SK-N-SH (cell line): ENCODE results near the gene HMMR. TPM values are rescaled to one million over a fixed set of nuclear protein-coding genes. Genes with fewer than 3 reads are reported as not detected.

Experiments
- CTCF ChIA-PET: fragments of 300-600, 350-600 bp; formaldehyde crosslinking; extraction: SDS; loops from one replicate; lab custom pipeline; 2021; lab: Yijun Ruan, JAX
- POLR2A ChIA-PET: fragments of 350-600 bp; sonication (Branson Sonifier 250); formaldehyde crosslinking; extraction: SDS; loops from one replicate; lab custom pipeline; 2020; ENCODE audit warnings: antibody characterized with exemption, inconsistent platforms; lab: Yijun Ruan, JAX
- DNase-seq: peaks from one replicate; pipeline ENCODE4 v3.0.0; 2012
- H2AFZ ChIP-seq: fragments of 200-600 bp; sonication (generic); 2 replicates; pipeline ENCODE4 v1.8.1; 2016; ENCODE audit warnings: antibody characterized with exemption, mild to moderate bottlenecking, low read depth
- H3F3A ChIP-seq: fragments of 200-600 bp; sonication (generic); replicated peaks from 2 replicates; pipeline ENCODE3; 2016; ENCODE audit warnings: antibody characterized with exemption, mild to moderate bottlenecking; ENCODE audit not compliant: insufficient read depth
- H3K27ac ChIP-seq, 2 experiments: fragments of 200-500 bp in 1 of 2; fragments of 200-600 bp in 1 of 2; sonication (Bioruptor generic) in 1 of 2; sonication (generic), shearing (Covaris generic) in 1 of 2; 2 replicates each; pipeline versions ENCODE4 v1.5.1 to v1.6.1; 2014 to 2016; ENCODE audit warnings: low read depth in 2 of 2, inconsistent platforms in 1 of 2, low read length in 1 of 2, mild to moderate bottlenecking in 1 of 2, mixed read lengths in 1 of 2
- H3K27me3 ChIP-seq: fragments of 200-600 bp; sonication (generic), shearing (Covaris generic); 2 replicates; pipeline ENCODE4 v1.6.1; 2016; ENCODE audit warnings: mixed run types; ENCODE audit not compliant: insufficient read depth
- H3K36me3 ChIP-seq, 2 experiments: fragments of 200-500 bp in 1 of 2; fragments of 200-600 bp in 1 of 2; sonication (Bioruptor generic) in 1 of 2; sonication (generic) in 1 of 2; replicated peaks in 1 of 2; 2 replicates each; pipeline versions ENCODE3 to v1.5.1; 2014 to 2016; ENCODE audit warnings: low read length in 1 of 2, mild to moderate bottlenecking in 1 of 2; ENCODE audit not compliant: insufficient read depth in 2 of 2, control insufficient read depth in 1 of 2
- H3K4me1 ChIP-seq, 2 experiments: fragments of 200-500 bp in 1 of 2; fragments of 200-600 bp in 1 of 2; sonication (Bioruptor generic) in 1 of 2; sonication (generic), shearing (Covaris generic) in 1 of 2; 2 replicates each; pipeline versions ENCODE4 v1.5.1 to v1.6.1; 2014 to 2016; ENCODE audit warnings: low read depth in 1 of 2, low read length in 1 of 2, mixed run types in 1 of 2; ENCODE audit not compliant: insufficient read depth in 2 of 2, control insufficient read depth in 1 of 2
- H3K4me2 ChIP-seq: fragments of 200-600 bp; sonication (generic), shearing (Covaris generic); 2 replicates; pipeline ENCODE4 v1.6.1; 2017; ENCODE audit warnings: mixed run types
- H3K4me3 ChIP-seq, 2 experiments: fragments of 200-500 bp in 1 of 2; fragments of 200-600 bp in 1 of 2; sonication (Bioruptor generic) in 1 of 2; sonication (generic), shearing (Covaris generic) in 1 of 2; 2 replicates each; pipeline versions ENCODE4 v1.5.1 to v1.8.1; 2014 to 2016; ENCODE audit warnings: low read depth in 2 of 2, inconsistent platforms in 1 of 2, low read length in 1 of 2, mild to moderate bottlenecking in 1 of 2, mixed read lengths in 1 of 2, moderate library complexity in 1 of 2
- H3K79me2 ChIP-seq: fragments of 200-600 bp; sonication (generic); 2 replicates; pipeline ENCODE4 v1.8.1; 2017; ENCODE audit warnings: mild to moderate bottlenecking; ENCODE audit not compliant: insufficient read depth
- H3K9ac ChIP-seq: fragments of 200-600 bp; sonication (generic); 2 replicates; pipeline ENCODE4 v1.6.1; 2017; ENCODE audit warnings: mixed run types
- H3K9me2 ChIP-seq: fragments of 200-600 bp; sonication (generic); 2 replicates; pipeline ENCODE4 v1.6.1; 2017; ENCODE audit warnings: mixed run types
- H3K9me3 ChIP-seq: fragments of 200-600 bp; sonication (generic); 2 replicates; pipeline ENCODE4 v1.6.1; 2017; ENCODE audit warnings: mixed run types, mild to moderate bottlenecking, moderate library complexity
- H4K20me1 ChIP-seq: fragments of 200-600 bp; sonication (generic); 2 replicates; pipeline ENCODE4 v1.6.1; 2017; ENCODE audit warnings: mild to moderate bottlenecking, mixed run types; ENCODE audit not compliant: insufficient read depth
- CHD2 ChIP-seq: fragments of 150-350 bp; IDR thresholded peaks from 2 replicates; pipeline ENCODE4 v1.6.1; 2018; ENCODE audit warnings: low read length; ENCODE audit not compliant: partially characterized antibody
- ELF1 ChIP-seq: IDR thresholded peaks from 2 replicates; pipeline ENCODE4 v1.4.0; 2012
- EP300 ChIP-seq, 2 experiments: IDR thresholded peaks; 2 replicates each; pipeline versions ENCODE4 v1.4.0 to v1.6.1; 2012; ENCODE audit warnings: borderline replicate concordance in 1 of 2, low read depth in 1 of 2, low read length in 1 of 2
- GABPA ChIP-seq: IDR thresholded peaks from 2 replicates; pipeline ENCODE4 v1.4.0; 2012; ENCODE audit warnings: low read depth, mild to moderate bottlenecking
- JUND ChIP-seq: IDR thresholded peaks from 2 replicates; pipeline ENCODE4 v1.4.0; 2012
- MAX ChIP-seq: IDR thresholded peaks from 2 replicates; pipeline ENCODE4 v1.4.0; 2012; ENCODE audit warnings: low read depth
- MEF2A ChIP-seq: IDR thresholded peaks from 2 replicates; pipeline ENCODE4 v1.4.0; 2012; ENCODE audit warnings: low read depth, borderline replicate concordance
- MXI1 ChIP-seq: IDR thresholded peaks from 2 replicates; pipeline ENCODE4 v1.6.1; 2012; ENCODE audit warnings: mild to moderate bottlenecking, low read depth, low read length, improper control_type of control experiment
- NRF1 ChIP-seq: IDR thresholded peaks from 2 replicates; pipeline ENCODE4 v1.6.1; 2012; ENCODE audit warnings: low read depth, mild to moderate bottlenecking, low read length
- POLR2AphosphoS5 ChIP-seq: IDR thresholded peaks from 2 replicates; pipeline ENCODE4 v1.6.1; 2012; ENCODE audit warnings: low read depth, low read length
- RAD21 ChIP-seq: IDR thresholded peaks from 2 replicates; pipeline ENCODE4 v1.6.1; 2012; ENCODE audit warnings: mild to moderate bottlenecking, low read length
- RCOR1 ChIP-seq: fragments of 150-350 bp; IDR thresholded peaks from 2 replicates; pipeline ENCODE4 v1.6.1; 2017; ENCODE audit warnings: antibody characterized with exemption, low read length
- RFX5 ChIP-seq: IDR thresholded peaks from 2 replicates; pipeline ENCODE4 v1.6.1; 2012; ENCODE audit warnings: mild to moderate bottlenecking, improper control_type of control experiment, low read length
- RXRA ChIP-seq: IDR thresholded peaks from 2 replicates; pipeline ENCODE4 v1.4.0; 2012; ENCODE audit warnings: low read depth, mild to moderate bottlenecking, borderline replicate concordance
- TAF1 ChIP-seq: IDR thresholded peaks from 2 replicates; pipeline ENCODE4 v1.6.1; 2012; ENCODE audit warnings: low read depth, mild to moderate bottlenecking, low read length, moderate library complexity, borderline replicate concordance
- TCF12 ChIP-seq: IDR thresholded peaks from 2 replicates; pipeline ENCODE4 v1.4.0; 2012
- TEAD4 ChIP-seq: IDR thresholded peaks from 2 replicates; pipeline ENCODE4 v1.4.0; 2012; ENCODE audit warnings: mild to moderate bottlenecking, borderline replicate concordance; ENCODE audit not compliant: insufficient read depth
- YY1 ChIP-seq: IDR thresholded peaks from 2 replicates; pipeline ENCODE4 v1.4.0; 2012; ENCODE audit warnings: low read depth, mild to moderate bottlenecking
- WGBS: methylation state at CpG from one replicate; pipeline ENCODE4 v1.1.6; 2017; ENCODE audit warnings: low lambda C conversion rate; 5-methylcytosine and 5-hydroxymethylcytosine counted together
- polyA plus RNA-seq, 3 experiments: library from polyadenylated mRNA; depleted of rRNA; stranded (reverse); fragments of >200 nt; gene quantifications; 2 replicates each; pipeline ENCODE4 v1.2.3, GENCODE V29; 2012
- TF ChIP-seq, protein P1 (sequence below): fragments of 150-350 bp; IDR thresholded peaks from 2 replicates; pipeline ENCODE4 v1.6.1; 2017; ENCODE audit warnings: antibody characterized with exemption, low read length, low read depth, borderline replicate concordance
- TF ChIP-seq, protein P2 (sequence below): IDR thresholded peaks from 2 replicates; pipeline ENCODE4 v1.4.0; 2012; ENCODE audit warnings: low read depth, borderline replicate concordance
- TF ChIP-seq, protein P3 (sequence below): fragments of 150-350 bp; IDR thresholded peaks from 2 replicates; pipeline ENCODE4 v1.6.1; 2016; ENCODE audit warnings: mild to moderate bottlenecking, low read depth, low read length

HMMR gene
- polyA plus RNA-seq, 1 of the 3 experiments (the other 2 are of a cell fraction), result 7.7 TPM

DNA sequence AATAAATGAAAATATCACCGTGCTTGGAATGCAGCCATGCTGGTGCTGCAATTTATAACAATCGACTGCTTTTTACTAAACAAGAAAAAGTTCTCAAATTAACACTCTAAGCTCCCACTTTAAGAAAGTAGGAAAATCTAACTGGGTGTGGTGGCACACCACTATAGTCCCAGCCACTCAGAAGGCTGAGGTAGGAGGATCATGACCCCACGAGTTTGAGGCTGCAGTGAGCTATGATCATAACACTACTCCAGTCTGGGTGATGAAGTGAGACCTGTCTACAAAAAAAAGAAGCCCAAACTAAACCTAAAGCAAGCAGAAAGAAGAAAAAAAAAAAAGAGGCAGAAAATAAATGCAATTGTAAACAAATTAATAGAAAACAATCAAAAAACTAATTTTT, 12.6 kb upstream of the HMMR start (continued):
- TF ChIP-seq RAD21 (no peak), RXRA (no peak), MAX (no peak), NRF1 (no peak), GABPA (no peak)
- TF ChIP-seq, protein P1, sequence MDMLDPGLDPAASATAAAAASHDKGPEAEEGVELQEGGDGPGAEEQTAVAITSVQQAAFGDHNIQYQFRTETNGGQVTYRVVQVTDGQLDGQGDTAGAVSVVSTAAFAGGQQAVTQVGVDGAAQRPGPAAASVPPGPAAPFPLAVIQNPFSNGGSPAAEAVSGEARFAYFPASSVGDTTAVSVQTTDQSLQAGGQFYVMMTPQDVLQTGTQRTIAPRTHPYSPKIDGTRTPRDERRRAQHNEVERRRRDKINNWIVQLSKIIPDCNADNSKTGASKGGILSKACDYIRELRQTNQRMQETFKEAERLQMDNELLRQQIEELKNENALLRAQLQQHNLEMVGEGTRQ, result no peak

- H4K20me1 ChIP-seq, result peaks cover 5% of the 10 kb centered on the region; the same call in 1 of the 2 replicates
- H3K27me3 ChIP-seq, result no peaks in the 10 kb centered on the region
- no peak overlapping the region for H3K4me3 ChIP-seq
- peaks cover 76 to 89% of the 10 kb centered on the region in 2 experiments for H3K36me3 ChIP-seq
- peaks cover 59% of the 10 kb centered on the region for H3F3A ChIP-seq
- peaks cover 17% of the 10 kb centered on the region; the same call in 1 of the 2 replicates for H3K79me2 ChIP-seq
- H3K9ac ChIP-seq, result no peak overlapping the region
- no peak overlapping the region for H3K4me2 ChIP-seq
- H3K27ac ChIP-seq, result no peak overlapping the region
- DNase-seq, result no peak
- no peaks in the 10 kb centered on the region for H3K4me1 ChIP-seq
- CTCF ChIA-PET, result interaction anchor here (2.1 kb wide), 1 partner anchor 12 kb away, joined by 7 read pairs; the partner anchor contains the start of genes HMMR and NUDCD2
- no peak overlapping the region for H2AFZ ChIP-seq
- no peaks in the 10 kb centered on the region for H3K9me3 ChIP-seq
- POLR2A ChIA-PET, result no interaction called here
- no peaks in the 10 kb centered on the region for H3K9me2 ChIP-seq
- TF ChIP-seq MXI1 (no peak), EP300 (IDR thresholded peaks at IDR 0.05; ENCODE audit: borderline replicate concordance in 1 of 2, low read depth in 1 of 2, low read length in 1 of 2) (no peak), RXRA (no peak), YY1 (no peak), POLR2AphosphoS5 (no peak), MEF2A (no peak), MAX (no peak)
- TF ChIP-seq, protein P1, result no peak
Observed at GRCh38 chr5:163448491-163448890, 11.9 kb upstream of the HMMR start.

DNA sequence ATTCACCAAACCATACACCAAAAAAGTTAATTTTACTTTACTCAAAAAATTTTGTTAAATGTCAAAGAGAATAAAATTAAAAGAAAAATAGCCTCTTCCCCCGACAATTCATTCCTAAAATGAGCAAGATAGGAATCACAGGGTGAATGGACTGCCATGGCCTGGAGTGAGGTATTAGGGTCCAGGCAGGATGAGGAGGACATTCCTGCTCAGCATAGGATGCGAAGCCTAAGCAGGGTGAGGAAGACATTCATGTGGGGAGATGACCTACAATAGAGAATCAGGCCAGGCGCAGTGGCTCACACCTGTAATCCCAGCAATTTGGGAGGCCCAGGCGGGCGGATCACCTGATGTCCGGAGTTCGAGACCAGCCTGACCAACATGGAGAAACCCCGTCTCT, 8.9 kb upstream of the HMMR start:
- Histone ChIP-seq H2AFZ (no peak overlapping the region), H3K4me3 (no peak overlapping the region), H3K27ac (no peak overlapping the region), H3K4me1 (peaks cover 2 to 7% of the 10 kb centered on the region in 2 experiments; a peak in 2 of 4 replicates), H3F3A (peaks cover 71% of the 10 kb centered on the region), H3K4me2 (no peak overlapping the region), H4K20me1 (no peaks in the 10 kb centered on the region), H3K36me3 (peaks cover 63 to 76% of the 10 kb centered on the region in 2 experiments), H3K79me2 (peaks cover 14% of the 10 kb centered on the region; the same call in 1 of the 2 replicates), H3K9me3 (no peaks in the 10 kb centered on the region), H3K9ac (no peak overlapping the region), H3K9me2 (no peaks in the 10 kb centered on the region), H3K27me3 (no peaks in the 10 kb centered on the region)
- ChIA-PET CTCF (no interaction called here), POLR2A (no interaction called here)
- DNase-seq, result no peak
- 97% methylated on average over 8 of the region's 8 CpGs for WGBS
- TF ChIP-seq EP300 (IDR thresholded peaks at IDR 0.05; ENCODE audit: borderline replicate concordance in 1 of 2, low read depth in 1 of 2, low read length in 1 of 2) (no peak), TAF1 (no peak), RCOR1 (no peak), CHD2 (no peak), ELF1 (no peak), RFX5 (no peak), MEF2A (no peak), TCF12 (no peak), POLR2AphosphoS5 (no peak), TEAD4 (no peak), JUND (no peak), MXI1 (no peak)
- TF ChIP-seq, protein P2, sequence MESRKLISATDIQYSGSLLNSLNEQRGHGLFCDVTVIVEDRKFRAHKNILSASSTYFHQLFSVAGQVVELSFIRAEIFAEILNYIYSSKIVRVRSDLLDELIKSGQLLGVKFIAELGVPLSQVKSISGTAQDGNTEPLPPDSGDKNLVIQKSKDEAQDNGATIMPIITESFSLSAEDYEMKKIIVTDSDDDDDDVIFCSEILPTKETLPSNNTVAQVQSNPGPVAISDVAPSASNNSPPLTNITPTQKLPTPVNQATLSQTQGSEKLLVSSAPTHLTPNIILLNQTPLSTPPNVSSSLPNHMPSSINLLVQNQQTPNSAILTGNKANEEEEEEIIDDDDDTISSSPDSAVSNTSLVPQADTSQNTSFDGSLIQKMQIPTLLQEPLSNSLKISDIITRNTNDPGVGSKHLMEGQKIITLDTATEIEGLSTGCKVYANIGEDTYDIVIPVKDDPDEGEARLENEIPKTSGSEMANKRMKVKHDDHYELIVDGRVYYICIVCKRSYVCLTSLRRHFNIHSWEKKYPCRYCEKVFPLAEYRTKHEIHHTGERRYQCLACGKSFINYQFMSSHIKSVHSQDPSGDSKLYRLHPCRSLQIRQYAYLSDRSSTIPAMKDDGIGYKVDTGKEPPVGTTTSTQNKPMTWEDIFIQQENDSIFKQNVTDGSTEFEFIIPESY, result no peak
- TF ChIP-seq, protein P3, sequence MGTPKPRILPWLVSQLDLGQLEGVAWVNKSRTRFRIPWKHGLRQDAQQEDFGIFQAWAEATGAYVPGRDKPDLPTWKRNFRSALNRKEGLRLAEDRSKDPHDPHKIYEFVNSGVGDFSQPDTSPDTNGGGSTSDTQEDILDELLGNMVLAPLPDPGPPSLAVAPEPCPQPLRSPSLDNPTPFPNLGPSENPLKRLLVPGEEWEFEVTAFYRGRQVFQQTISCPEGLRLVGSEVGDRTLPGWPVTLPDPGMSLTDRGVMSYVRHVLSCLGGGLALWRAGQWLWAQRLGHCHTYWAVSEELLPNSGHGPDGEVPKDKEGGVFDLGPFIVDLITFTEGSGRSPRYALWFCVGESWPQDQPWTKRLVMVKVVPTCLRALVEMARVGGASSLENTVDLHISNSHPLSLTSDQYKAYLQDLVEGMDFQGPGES, result no peak
